Adrenal gland (tissue), 12 donors: ENCODE measurements around the gene N4BP2. TPM values are rescaled to one million over a fixed set of nuclear protein-coding genes. Genes with fewer than 3 reads are reported as not detected.
A peak's percentile ranks its signal among the peaks of the same experiment; 100 is the strongest.

Experiments used
- DNase-seq, 7 donors: peaks; one replicate each; pipeline ENCODE4 v3.0.0-alpha.2; 2019 to 2020
- H3K27ac ChIP-seq, 5 donors: fragments of 200-600 bp; sonication (generic) in 4 of 5; 1 replicate in 3 of 5; 2 replicates in 2 of 5; pipeline versions ENCODE4 v1.5.1 to v1.8.0; 2016 to 2020; ENCODE audit warnings: mild to moderate bottlenecking in 1 of 5
- H3K27me3 ChIP-seq: fragments of 200-600 bp; 2 replicates; pipeline ENCODE4 v1.8.0; 2021
- H3K36me3 ChIP-seq, 2 donors: fragments of 200-600 bp; replicated peaks in 1 of 2; 1 replicate in 1 of 2; 2 replicates in 1 of 2; pipeline versions ENCODE4 v1.5.1 to v1.8.0; 2018 to 2022
- H3K4me1 ChIP-seq, 2 donors: fragments of 200-600 bp; replicated peaks in 1 of 2; 1 replicate in 1 of 2; 2 replicates in 1 of 2; pipeline versions ENCODE4 v1.5.1 to v1.8.0; 2018 to 2021
- H3K4me3 ChIP-seq, 4 donors: fragments of 200-600 bp; sonication (generic) in 3 of 4; one replicate each; pipeline ENCODE4 v1.5.1; 2016 to 2018
- H3K9me3 ChIP-seq, 3 donors: fragments of 200-600 bp; sonication (generic) in 1 of 3; replicated peaks in 1 of 3; 1 replicate in 2 of 3; 2 replicates in 1 of 3; pipeline versions ENCODE4 v1.5.1 to v1.8.0; 2016 to 2021
- POLR2A ChIP-seq, 2 donors: fragments of 450-650 bp; IDR thresholded peaks; one replicate each; pipeline ENCODE4 v1.6.1; 2017; ENCODE audit warnings: antibody characterized with exemption in 2 of 2, mild to moderate bottlenecking in 2 of 2, moderate library complexity in 1 of 2
- WGBS, 4 donors: extraction: QIAGEN DNeasy Blood & Tissue Kit in 2 of 4; methylation state at CpG; one replicate each; pipeline versions ENCODE4 v1.1.5 to v1.1.7; 2013 to 2017; 5-methylcytosine and 5-hydroxymethylcytosine counted together
- intact Hi-C, 2 donors: fragments of 100-400 bp; cut with DNase I; formaldehyde crosslinking; loops; one replicate each; pipeline versions ENCODE4 v1.14.1 to v1.15.0; 2022 to 2023
- polyA plus RNA-seq, 3 donors: library from polyadenylated mRNA; stranded (reverse); fragments of 200-250 nt in 2 of 3; fragments of 350-450 nt in 1 of 3; fragmentation: Illumina TruSeq in 1 of 3; extraction: RNeasy Lipid Tissue Mini Kit (QIAGEN cat#74804) in 1 of 3; gene quantifications; one replicate each; pipeline ENCODE4 v1.2.3, GENCODE V29; 2013 to 2014
- total RNA-seq, 9 donors: library from RNA; depleted of rRNA in 4 of 9; stranded (reverse); fragments of >200 nt in 4 of 9; fragments of 120-200 nt in 1 of 9; fragmentation: NEBNext Ultra II Directional in 1 of 9; extraction: Animal tissue kit (Norgen Biotek cat#: 25700) in 1 of 9; gene quantifications; one replicate each; pipeline versions ENCODE4 v1.1.0 to v1.2.4, GENCODE V29; 2013 to 2023
- TF ChIP-seq, protein P1 (sequence below), 6 experiments: fragments of 450-650 bp in 4 of 6; fragments of 200-600 bp in 2 of 6; sonication (generic) in 1 of 6; IDR thresholded peaks; 1 replicate in 5 of 6; 2 replicates in 1 of 6; pipeline versions ENCODE4 v1.5.1 to v1.8.0; 2016 to 2021; ENCODE audit warnings: antibody characterized with exemption in 6 of 6, mild to moderate bottlenecking in 2 of 6, moderate library complexity in 1 of 6
- donor health status: healthy with polysubstance abuse.
- donor health status: Bipolar disorder and iron deficiency.
- donor health status: DM: yes; HTN: yes; CAD: no.
- donor health status: DM: no; HTN: no; CAD: no.
- donor health status: DM: no; HTN: no; CAD: no.
- donor health status: DM: yes; HTN: yes; CAD: no.

Gene N4BP2
- total and polyA plus RNA-seq, 12 donors: 0.97 to 15.1 (median 4.6) TPM

DNA sequence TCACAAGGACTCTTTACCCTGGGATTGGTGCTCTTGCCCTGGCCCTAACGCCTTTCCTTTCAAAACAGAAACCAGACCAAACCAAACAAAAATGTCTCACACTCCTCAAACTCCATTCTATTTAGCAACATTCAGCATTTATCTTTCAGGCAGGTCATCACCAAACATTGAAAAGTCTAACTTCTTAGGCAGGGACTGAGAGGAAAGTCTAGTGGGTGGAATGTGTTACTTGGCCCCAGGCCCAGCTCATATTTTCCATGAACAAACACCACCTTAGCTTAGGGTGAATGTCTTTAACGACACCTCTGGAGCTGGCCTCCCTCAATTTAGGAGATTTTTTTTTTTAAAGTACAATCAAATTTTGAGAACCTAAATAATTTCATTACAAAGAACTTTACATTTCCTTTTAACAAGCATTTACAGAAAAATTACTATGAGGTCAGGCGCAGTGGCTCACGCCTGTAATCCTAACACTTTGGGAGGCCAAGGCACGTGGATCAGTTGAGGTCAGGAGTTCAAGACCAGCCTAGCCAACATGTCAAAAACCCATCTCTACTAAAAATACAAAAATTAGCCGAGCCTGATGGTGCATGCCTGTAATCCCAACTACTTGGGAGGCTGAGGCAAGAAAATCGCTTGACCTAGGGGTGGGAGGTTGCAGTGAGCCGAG, 10.2 kb upstream of the N4BP2 start:
- DNase-seq: peak in 3 of 7 donors; percentile 22 to 30 (median 29)
- no peak overlapping the region for H3K27ac ChIP-seq
- H3K27me3 ChIP-seq: no peaks in the 10 kb centered on the region

DNA sequence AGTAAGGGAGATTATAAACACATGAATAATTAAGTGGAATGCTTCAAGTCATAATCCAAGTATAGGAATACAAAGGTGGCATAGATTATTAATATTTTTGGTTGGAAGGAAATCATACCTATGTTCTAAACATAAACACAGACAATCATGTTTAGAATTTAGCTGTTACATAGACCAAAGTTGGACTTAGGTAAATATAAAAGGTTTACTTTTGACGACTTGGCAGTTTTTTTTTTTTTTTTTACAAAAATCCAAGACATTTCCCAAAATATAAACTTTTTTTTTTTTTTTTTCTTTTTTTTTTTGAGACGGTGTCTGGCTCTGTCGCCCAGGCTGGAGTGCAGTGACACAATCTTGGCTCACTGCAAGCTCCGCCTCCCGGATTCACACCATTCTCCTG, 3.5 kb upstream of the N4BP2 start:
- Histone ChIP-seq H3K27me3 (no peaks in the 10 kb centered on the region), H3K4me1 (peaks cover 5 to 12% of the 10 kb centered on the region in 2 donors), H3K4me3 (no peak overlapping the region), H3K9me3 (no peaks in the 10 kb centered on the region), H3K27ac (no peak overlapping the region), H3K36me3 (no peaks in the 10 kb centered on the region)
- WGBS, 4 donors: 55 to 87% (median 81%) methylated on average over 4 to 5 of the region's 5 CpGs
- intact Hi-C loops: no loop called here
- DNase-seq: no peak
- TF ChIP-seq, protein P1, sequence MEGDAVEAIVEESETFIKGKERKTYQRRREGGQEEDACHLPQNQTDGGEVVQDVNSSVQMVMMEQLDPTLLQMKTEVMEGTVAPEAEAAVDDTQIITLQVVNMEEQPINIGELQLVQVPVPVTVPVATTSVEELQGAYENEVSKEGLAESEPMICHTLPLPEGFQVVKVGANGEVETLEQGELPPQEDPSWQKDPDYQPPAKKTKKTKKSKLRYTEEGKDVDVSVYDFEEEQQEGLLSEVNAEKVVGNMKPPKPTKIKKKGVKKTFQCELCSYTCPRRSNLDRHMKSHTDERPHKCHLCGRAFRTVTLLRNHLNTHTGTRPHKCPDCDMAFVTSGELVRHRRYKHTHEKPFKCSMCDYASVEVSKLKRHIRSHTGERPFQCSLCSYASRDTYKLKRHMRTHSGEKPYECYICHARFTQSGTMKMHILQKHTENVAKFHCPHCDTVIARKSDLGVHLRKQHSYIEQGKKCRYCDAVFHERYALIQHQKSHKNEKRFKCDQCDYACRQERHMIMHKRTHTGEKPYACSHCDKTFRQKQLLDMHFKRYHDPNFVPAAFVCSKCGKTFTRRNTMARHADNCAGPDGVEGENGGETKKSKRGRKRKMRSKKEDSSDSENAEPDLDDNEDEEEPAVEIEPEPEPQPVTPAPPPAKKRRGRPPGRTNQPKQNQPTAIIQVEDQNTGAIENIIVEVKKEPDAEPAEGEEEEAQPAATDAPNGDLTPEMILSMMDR (IDR thresholded peaks at IDR 0.05): no peak
- no peak for TF ChIP-seq POLR2A (IDR thresholded peaks at IDR 0.05)

More for the DNA sequence above, 10.2 kb upstream of the N4BP2 start:
- Histone ChIP-seq H3K9me3 (no peaks in the 10 kb centered on the region), H3K36me3 (no peaks in the 10 kb centered on the region), H3K4me1 (no peaks in the 10 kb centered on the region), H3K4me3 (no peak overlapping the region)
- intact Hi-C loops: no loop called here
- no peak for TF ChIP-seq POLR2A (IDR thresholded peaks at IDR 0.05)
- TF ChIP-seq, protein P1 (IDR thresholded peaks at IDR 0.05): no peak
- WGBS, 4 donors: 68 to 82% (median 75%) methylated on average over 8 of the region's 8 CpGs

DNA sequence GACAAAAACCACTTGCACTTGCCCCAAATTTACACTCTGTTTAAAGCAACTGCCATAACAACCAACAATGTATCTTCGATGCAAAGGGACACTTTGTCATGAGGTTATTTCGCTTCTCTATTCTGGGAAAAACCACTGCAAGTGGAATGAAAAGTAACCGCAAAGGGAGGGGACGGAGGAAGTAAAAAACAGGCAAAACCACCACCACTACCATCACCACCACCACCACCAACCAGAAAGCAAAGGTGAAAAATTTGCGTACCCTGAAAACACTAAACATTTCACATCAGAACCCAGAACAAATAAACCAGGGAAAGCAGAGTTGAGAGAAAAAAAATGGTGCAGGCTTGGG, 1.2 kb upstream of the N4BP2 start:
- TF ChIP-seq, protein P1 (IDR thresholded peaks at IDR 0.05): peak in 1 of 6 experiments; percentile 17
- no peak for TF ChIP-seq POLR2A (IDR thresholded peaks at IDR 0.05)
- 4 to 8% (median 6%) methylated on average over 5 of the region's 5 CpGs for WGBS, 4 donors
- Histone ChIP-seq H3K4me1 (peaks cover 5 to 12% of the 10 kb centered on the region in 2 donors), H3K4me3 (peak overlapping the region; percentile 44 to 81 (median 69)), H3K36me3 (no peaks in the 10 kb centered on the region), H3K9me3 (no peaks in the 10 kb centered on the region), H3K27me3 (no peaks in the 10 kb centered on the region), H3K27ac (peak overlapping the region; percentile 92 to 100 (median 100))
- DNase-seq: no peak
- intact Hi-C loops: loop anchor here in 1 of 2 donors (5.0 kb wide), 1 partner anchor 257 kb away; no protein-coding TSS in a partner anchor

DNA sequence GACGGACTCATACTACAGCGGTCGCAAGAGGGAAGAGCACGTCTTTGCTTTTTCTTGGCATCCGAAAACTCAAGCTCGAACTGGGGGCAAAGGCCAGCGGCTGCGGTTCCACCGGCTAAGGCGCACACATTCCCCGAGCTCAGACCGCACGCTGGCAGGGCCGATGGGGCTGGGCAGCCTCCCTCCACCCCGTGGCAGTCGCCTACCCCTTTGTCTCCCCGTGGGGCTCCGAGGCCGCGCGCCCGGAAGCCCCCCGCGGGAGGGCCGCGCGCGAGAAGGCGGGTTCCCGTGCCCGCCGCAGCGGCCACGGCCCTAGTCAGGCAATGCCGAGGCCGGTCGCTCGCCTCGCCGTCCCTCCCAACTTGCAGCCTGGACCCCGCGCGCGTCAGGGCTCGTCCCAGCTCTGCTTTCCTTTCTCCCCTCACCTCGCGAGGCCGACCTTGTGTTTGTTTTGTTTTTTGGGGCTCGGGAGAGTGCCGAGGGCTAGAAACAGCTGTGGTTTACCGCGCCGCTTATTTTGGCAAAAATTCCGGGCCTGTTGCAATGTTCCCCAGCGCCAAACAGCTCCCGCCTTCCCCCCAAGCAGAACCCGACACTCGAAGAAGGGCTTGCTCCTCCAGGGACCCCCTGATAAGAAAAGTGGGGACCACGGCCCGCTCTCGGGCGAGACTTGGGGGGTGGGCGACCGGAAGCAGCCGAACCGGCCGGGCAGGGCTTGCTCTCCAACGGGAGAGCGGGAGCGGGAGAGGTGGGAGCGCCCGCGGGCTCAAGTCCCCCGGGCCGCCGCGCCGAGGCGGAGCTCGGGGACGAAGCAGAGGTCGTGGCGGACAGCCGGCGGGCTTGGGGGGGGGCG, 561 bp upstream of the N4BP2 start:
- TF ChIP-seq, protein P1 (IDR thresholded peaks at IDR 0.05): no peak
- peak; percentile 44 to 82 for TF ChIP-seq POLR2A (IDR thresholded peaks at IDR 0.05)
- WGBS, 4 donors: 0 to 1% (median 0%) methylated on average over 22 to 86 of the region's 86 CpGs

More for the DNA sequence above, 561 bp upstream of the N4BP2 start:
- DNase-seq: peak; percentile 63 to 82 (median 71)
- H3K36me3 ChIP-seq: no peaks in the 10 kb centered on the region
- peaks cover 5 to 12% of the 10 kb centered on the region in 2 donors for H3K4me1 ChIP-seq
- no peaks in the 10 kb centered on the region for H3K27me3 ChIP-seq
- peak overlapping the region; percentile 92 to 100 (median 100) for H3K27ac ChIP-seq
- intact Hi-C loops: loop anchor here in 1 of 2 donors (5.0 kb wide), 1 partner anchor 256 kb away; no protein-coding TSS in a partner anchor
- H3K4me3 ChIP-seq: peak overlapping the region; percentile 44 to 81 (median 69)
- H3K9me3 ChIP-seq: no peaks in the 10 kb centered on the region
